Rectal smooth muscle tissue (tissue), 1 donor: ENCODE results near the gene GPC3.
"Not testable (repeated sequence)": the region's sequence is repeated elsewhere in the genome, so short reads cannot be mapped to it uniquely, and the experiment has no call there.

Experiments used
- H3K27ac ChIP-seq: one replicate; pipeline ENCODE4 v1.7.0; 2013; ENCODE audit warnings: low read depth, low read length, inconsistent platforms
- H3K27me3 ChIP-seq: one replicate; pipeline ENCODE4 v1.7.0; 2013; ENCODE audit warnings: low read length; ENCODE audit not compliant: control insufficient read depth, insufficient read depth
- H3K36me3 ChIP-seq: one replicate; pipeline ENCODE4 v1.7.0; 2013; ENCODE audit warnings: low read length; ENCODE audit not compliant: control insufficient read depth, insufficient read depth
- H3K4me1 ChIP-seq: one replicate; pipeline ENCODE4 v1.7.0; 2013; ENCODE audit warnings: low read length; ENCODE audit not compliant: control insufficient read depth, insufficient read depth
- H3K4me3 ChIP-seq: one replicate; pipeline ENCODE4 v1.7.0; 2013; ENCODE audit warnings: low read length
- H3K9ac ChIP-seq: one replicate; pipeline ENCODE4 v1.7.0; 2013; ENCODE audit warnings: low read length

The GPC3 gene

GRCh38 chrX:133627673-133628072 is 357.7 kb downstream of the GPC3 start:
- H3K36me3 ChIP-seq: no peaks in the 10 kb centered on the region
- no peak overlapping the region for H3K4me3 ChIP-seq
- H3K4me1 ChIP-seq: no peaks in the 10 kb centered on the region
- no peak overlapping the region for H3K27ac ChIP-seq
- H3K9ac ChIP-seq: no peak overlapping the region
- H3K27me3 ChIP-seq: no peaks in the 10 kb centered on the region

GRCh38 chrX:133621384-133621783 is 364.0 kb downstream of the GPC3 start:
- not testable (repeated sequence) for H3K4me3 ChIP-seq, H3K27me3 ChIP-seq, H3K9ac ChIP-seq, H3K4me1 ChIP-seq, H3K36me3 ChIP-seq, H3K27ac ChIP-seq

- H3K4me3 ChIP-seq: no peak overlapping the region
- H3K27ac ChIP-seq: no peak overlapping the region
- no peaks in the 10 kb centered on the region for H3K27me3 ChIP-seq
- no peak overlapping the region for H3K9ac ChIP-seq
- H3K36me3 ChIP-seq: no peaks in the 10 kb centered on the region
- no peaks in the 10 kb centered on the region for H3K4me1 ChIP-seq
Observed at GRCh38 chrX:133611676-133612075, 373.7 kb downstream of the GPC3 start.

- Histone ChIP-seq H3K9ac (no peak overlapping the region), H3K4me3 (no peak overlapping the region), H3K4me1 (no peaks in the 10 kb centered on the region), H3K27me3 (no peaks in the 10 kb centered on the region), H3K27ac (no peak overlapping the region), H3K36me3 (no peaks in the 10 kb centered on the region)
Observed at GRCh38 chrX:133610056-133610455, 375.3 kb downstream of the GPC3 start.

GRCh38 chrX:133609166-133609565 is 376.2 kb downstream of the GPC3 start:
- Histone ChIP-seq H3K36me3 (no peaks in the 10 kb centered on the region), H3K27me3 (no peaks in the 10 kb centered on the region), H3K9ac (no peak overlapping the region), H3K27ac (no peak overlapping the region), H3K4me1 (no peaks in the 10 kb centered on the region), H3K4me3 (no peak overlapping the region)

GRCh38 chrX:133608406-133608805 is 377.0 kb downstream of the GPC3 start:
- Histone ChIP-seq H3K4me3 (no peak overlapping the region), H3K9ac (no peak overlapping the region), H3K4me1 (no peaks in the 10 kb centered on the region), H3K27ac (no peak overlapping the region), H3K36me3 (no peaks in the 10 kb centered on the region), H3K27me3 (no peaks in the 10 kb centered on the region)

GRCh38 chrX:133607419-133608348 is 377.7 kb downstream of the GPC3 start:
- H3K9ac ChIP-seq: no peak overlapping the region
- no peaks in the 10 kb centered on the region for H3K27me3 ChIP-seq
- no peak overlapping the region for H3K4me3 ChIP-seq
- no peaks in the 10 kb centered on the region for H3K36me3 ChIP-seq
- H3K27ac ChIP-seq: no peak overlapping the region
- H3K4me1 ChIP-seq: no peaks in the 10 kb centered on the region

GRCh38 chrX:133606990-133607389 is 378.4 kb downstream of the GPC3 start:
- Histone ChIP-seq H3K4me3 (no peak overlapping the region), H3K36me3 (no peaks in the 10 kb centered on the region), H3K27me3 (no peaks in the 10 kb centered on the region), H3K9ac (no peak overlapping the region), H3K27ac (no peak overlapping the region), H3K4me1 (no peaks in the 10 kb centered on the region)

- Histone ChIP-seq H3K9ac (no peak overlapping the region), H3K36me3 (no peaks in the 10 kb centered on the region), H3K4me3 (no peak overlapping the region), H3K27ac (no peak overlapping the region), H3K27me3 (no peaks in the 10 kb centered on the region), H3K4me1 (no peaks in the 10 kb centered on the region)
Observed at GRCh38 chrX:133604801-133605200, 380.6 kb downstream of the GPC3 start.

GRCh38 chrX:133602881-133603280 is 382.5 kb downstream of the GPC3 start:
- no peaks in the 10 kb centered on the region for H3K27me3 ChIP-seq
- H3K27ac ChIP-seq: no peak overlapping the region
- H3K36me3 ChIP-seq: no peaks in the 10 kb centered on the region
- H3K4me1 ChIP-seq: no peaks in the 10 kb centered on the region
- no peak overlapping the region for H3K4me3 ChIP-seq
- no peak overlapping the region for H3K9ac ChIP-seq

- no peaks in the 10 kb centered on the region for H3K4me1 ChIP-seq
- no peaks in the 10 kb centered on the region for H3K36me3 ChIP-seq
- H3K27ac ChIP-seq: no peak overlapping the region
- no peaks in the 10 kb centered on the region for H3K27me3 ChIP-seq
- no peak overlapping the region for H3K9ac ChIP-seq
- no peak overlapping the region for H3K4me3 ChIP-seq
Observed at GRCh38 chrX:133601116-133601515, 384.3 kb downstream of the GPC3 start.

- no peak overlapping the region for H3K27ac ChIP-seq
- H3K36me3 ChIP-seq: no peaks in the 10 kb centered on the region
- no peaks in the 10 kb centered on the region for H3K27me3 ChIP-seq
- no peaks in the 10 kb centered on the region for H3K4me1 ChIP-seq
- no peak overlapping the region for H3K9ac ChIP-seq
- H3K4me3 ChIP-seq: no peak overlapping the region
Observed at GRCh38 chrX:133600536-133600935, 384.9 kb downstream of the GPC3 start.
